IgD-negative memory B cell (primary cell): ENCODE results near the gene DLG1. TPM values are rescaled to one million over a fixed set of nuclear protein-coding genes. Genes with fewer than 3 reads are reported as not detected.

Experiments
- H3K27ac Mint-ChIP-seq, 3 donors: one replicate each; pipeline ENCODE4 v1.8.0; 2020 to 2022; ENCODE audit warnings: mild to moderate bottlenecking in 3 of 3, mixed read lengths in 3 of 3, moderate library complexity in 1 of 3
- H3K27me3 Mint-ChIP-seq: one replicate; pipeline ENCODE4 v1.8.0; 2021; ENCODE audit warnings: mixed read lengths
- H3K36me3 Mint-ChIP-seq: one replicate; pipeline ENCODE4 v1.8.0; 2020; ENCODE audit warnings: mild to moderate bottlenecking, mixed read lengths
- H3K4me1 Mint-ChIP-seq, 3 donors: one replicate each; pipeline ENCODE4 v1.8.0; 2020 to 2022; ENCODE audit warnings: mixed read lengths in 3 of 3, mild to moderate bottlenecking in 1 of 3
- H3K4me3 Mint-ChIP-seq, 4 donors: one replicate each; pipeline ENCODE4 v1.8.0; 2020 to 2022; ENCODE audit warnings: mild to moderate bottlenecking in 4 of 4, mixed read lengths in 4 of 4, moderate library complexity in 3 of 4
- H3K9me3 Mint-ChIP-seq, 3 donors: one replicate each; pipeline ENCODE4 v1.8.0; 2020 to 2021; ENCODE audit warnings: mixed read lengths in 3 of 3, mild to moderate bottlenecking in 1 of 3
- polyA plus RNA-seq: library from polyadenylated mRNA; unstranded; fragments of 300-500 nt; fragmentation: Illumina TruSeq; gene quantifications from one replicate; pipeline ENCODE4 v1.2.3, GENCODE V29; 2021

Gene DLG1
- polyA plus RNA-seq, 1 donor from 2014 or later, result 28.6 TPM

- Mint-ChIP-seq H3K4me3 (no peak overlapping the region), H3K9me3 (no peaks in the 10 kb centered on the region), H3K4me1 (peaks cover 0 to 3% (median 0%) of the 10 kb centered on the region in 3 donors), H3K27me3 (no peaks in the 10 kb centered on the region), H3K36me3 (peaks cover 1% of the 10 kb centered on the region), H3K27ac (no peak overlapping the region)
Observed at GRCh38 chr3:197188963-197189362, 109.4 kb downstream of the DLG1 start.

DNA sequence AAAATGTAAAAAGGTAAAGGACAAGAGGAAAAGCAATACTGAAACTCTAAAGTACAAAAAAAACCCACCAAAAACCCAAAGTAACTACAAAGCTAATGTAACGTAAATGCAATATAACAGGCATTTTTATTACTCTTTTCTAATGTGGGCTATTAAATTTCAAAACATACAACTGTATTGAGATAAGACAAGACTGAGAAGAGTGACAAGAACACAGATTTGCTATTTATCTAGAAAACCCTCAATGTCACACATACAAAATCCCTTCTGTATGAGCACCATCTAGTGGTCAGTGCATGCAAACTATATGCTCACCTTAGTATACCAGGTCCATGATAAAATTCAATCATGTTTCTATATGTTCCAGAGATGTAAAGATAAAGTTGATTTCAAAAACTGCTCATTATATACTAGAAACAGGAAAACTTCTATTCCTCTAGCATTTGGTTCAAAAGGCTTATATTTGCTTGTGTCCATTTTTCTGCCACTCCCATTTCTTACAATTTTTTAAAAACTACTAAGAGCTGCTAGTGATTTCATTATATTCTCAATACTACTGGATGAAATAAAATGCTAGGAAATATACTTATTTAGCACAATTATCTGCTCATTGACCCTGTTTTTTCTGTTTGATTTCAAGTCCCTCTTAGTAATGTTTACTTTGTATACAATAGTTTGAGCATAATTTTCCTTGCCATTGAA is 111.4 kb downstream of the DLG1 start:
- no peaks in the 10 kb centered on the region for H3K27me3 Mint-ChIP-seq
- no peaks in the 10 kb centered on the region for H3K36me3 Mint-ChIP-seq
- no peaks in the 10 kb centered on the region for H3K9me3 Mint-ChIP-seq
- no peaks in the 10 kb centered on the region for H3K4me1 Mint-ChIP-seq
- no peak overlapping the region for H3K27ac Mint-ChIP-seq
- H3K4me3 Mint-ChIP-seq, result no peak overlapping the region

DNA sequence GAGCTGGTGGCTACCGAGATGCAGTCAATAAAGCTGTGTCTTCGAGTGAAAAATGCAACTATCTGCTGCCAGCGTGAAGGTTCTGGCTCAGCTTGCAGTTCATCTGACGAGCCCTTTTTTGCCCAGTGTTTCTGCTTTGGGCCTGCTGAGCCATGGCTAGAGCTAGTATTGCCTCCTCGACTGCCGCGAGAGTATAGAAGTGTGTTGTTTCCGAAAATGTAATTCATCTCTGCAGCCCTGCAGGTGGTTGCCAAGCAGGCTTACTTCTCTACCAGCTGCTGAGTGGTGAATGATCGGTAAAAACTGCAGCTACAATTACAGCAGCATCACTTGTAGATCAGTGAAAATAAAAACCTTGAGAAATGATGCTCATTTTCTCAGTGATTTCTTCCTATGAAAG is 114.8 kb downstream of the DLG1 start:
- H3K4me3 Mint-ChIP-seq, result no peak overlapping the region
- no peak overlapping the region for H3K27ac Mint-ChIP-seq
- H3K9me3 Mint-ChIP-seq, result no peaks in the 10 kb centered on the region
- H3K36me3 Mint-ChIP-seq, result no peaks in the 10 kb centered on the region
- peaks cover 1 to 10% (median 2%) of the 10 kb centered on the region in 3 donors for H3K4me1 Mint-ChIP-seq
- H3K27me3 Mint-ChIP-seq, result no peaks in the 10 kb centered on the region

DNA sequence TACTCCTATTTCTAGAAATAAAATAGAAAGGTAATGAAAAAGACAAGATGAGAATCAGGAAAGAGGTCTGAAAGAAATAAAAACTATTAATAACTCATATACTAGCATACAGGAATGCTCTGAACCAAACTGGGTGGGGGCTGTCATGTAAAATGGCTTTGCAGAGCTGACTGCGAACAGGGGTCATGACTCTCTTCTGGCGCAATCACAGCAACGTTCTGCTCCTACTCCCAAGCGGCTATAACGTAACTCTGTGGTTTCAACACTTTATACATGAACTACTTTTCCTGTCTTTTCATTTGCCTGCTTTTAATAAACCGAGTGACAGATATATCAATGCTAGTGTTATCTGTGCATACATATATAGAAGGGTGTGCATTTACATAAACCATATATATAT is 116.7 kb downstream of the DLG1 start:
- H3K9me3 Mint-ChIP-seq, result no peaks in the 10 kb centered on the region
- H3K36me3 Mint-ChIP-seq, result no peaks in the 10 kb centered on the region
- H3K27ac Mint-ChIP-seq, result no peak overlapping the region
- H3K4me3 Mint-ChIP-seq, result no peak overlapping the region
- no peaks in the 10 kb centered on the region for H3K27me3 Mint-ChIP-seq
- H3K4me1 Mint-ChIP-seq, result peaks cover 1 to 22% (median 2%) of the 10 kb centered on the region in 3 donors

DNA sequence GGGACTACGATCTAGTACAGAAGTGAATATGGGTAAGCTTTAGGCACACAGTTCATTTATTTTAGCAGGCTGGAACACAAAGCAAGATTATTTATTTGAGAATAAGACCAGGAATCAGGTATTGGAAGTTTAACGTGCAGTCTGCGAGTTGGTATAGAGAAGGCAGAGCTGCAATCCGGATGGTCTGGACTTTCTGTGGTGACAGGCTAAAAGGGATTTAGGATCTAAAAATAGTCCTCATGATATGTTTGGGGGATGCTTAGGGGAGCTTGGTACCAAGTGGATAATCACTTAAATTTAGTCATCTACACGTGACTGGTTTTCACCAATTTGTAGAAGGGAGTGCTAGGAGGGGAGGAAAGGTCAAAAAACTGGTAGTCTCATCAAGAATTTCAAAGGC is 119.4 kb downstream of the DLG1 start:
- Mint-ChIP-seq H3K4me1 (peaks cover 12 to 30% (median 15%) of the 10 kb centered on the region in 3 donors), H3K36me3 (no peaks in the 10 kb centered on the region), H3K27me3 (no peaks in the 10 kb centered on the region), H3K9me3 (no peaks in the 10 kb centered on the region), H3K4me3 (no peak overlapping the region), H3K27ac (no peak overlapping the region)

- H3K27ac Mint-ChIP-seq, result no peak overlapping the region
- peaks cover 12 to 27% (median 15%) of the 10 kb centered on the region in 3 donors for H3K4me1 Mint-ChIP-seq
- no peaks in the 10 kb centered on the region for H3K27me3 Mint-ChIP-seq
- H3K4me3 Mint-ChIP-seq, result no peak overlapping the region
- H3K36me3 Mint-ChIP-seq, result peaks cover 3% of the 10 kb centered on the region
- no peaks in the 10 kb centered on the region for H3K9me3 Mint-ChIP-seq
Observed at GRCh38 chr3:197175503-197175902, 122.9 kb downstream of the DLG1 start.

- Mint-ChIP-seq H3K4me1 (peaks cover 12 to 27% (median 18%) of the 10 kb centered on the region in 3 donors), H3K27ac (no peak overlapping the region), H3K27me3 (no peaks in the 10 kb centered on the region), H3K4me3 (peak overlapping the region in 1 of 4 donors; percentile 28), H3K9me3 (no peaks in the 10 kb centered on the region), H3K36me3 (peaks cover 3% of the 10 kb centered on the region)
Observed at GRCh38 chr3:197174927-197175326, 123.5 kb downstream of the DLG1 start.

DNA sequence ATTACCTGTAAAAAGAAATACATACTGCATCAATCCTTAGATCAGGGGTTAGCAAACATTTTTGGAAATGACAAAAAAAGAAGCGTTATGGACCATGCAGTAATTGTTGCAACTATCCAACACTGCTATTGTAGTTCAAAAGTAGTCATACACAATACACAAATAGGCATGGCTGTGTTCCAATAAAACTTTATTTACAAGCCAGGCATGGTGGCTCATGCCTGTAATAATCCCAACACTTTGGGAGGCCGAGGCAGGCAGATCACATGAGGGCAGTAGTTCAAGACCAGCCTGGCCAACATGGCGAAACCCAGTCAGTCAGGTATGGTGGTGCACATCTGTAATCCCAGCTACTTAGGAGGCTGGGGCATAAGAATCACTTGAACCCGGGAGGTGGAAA is 124.8 kb downstream of the DLG1 start:
- H3K27ac Mint-ChIP-seq, result no peak overlapping the region
- H3K36me3 Mint-ChIP-seq, result peaks cover 3% of the 10 kb centered on the region
- no peak overlapping the region for H3K4me3 Mint-ChIP-seq

DNA sequence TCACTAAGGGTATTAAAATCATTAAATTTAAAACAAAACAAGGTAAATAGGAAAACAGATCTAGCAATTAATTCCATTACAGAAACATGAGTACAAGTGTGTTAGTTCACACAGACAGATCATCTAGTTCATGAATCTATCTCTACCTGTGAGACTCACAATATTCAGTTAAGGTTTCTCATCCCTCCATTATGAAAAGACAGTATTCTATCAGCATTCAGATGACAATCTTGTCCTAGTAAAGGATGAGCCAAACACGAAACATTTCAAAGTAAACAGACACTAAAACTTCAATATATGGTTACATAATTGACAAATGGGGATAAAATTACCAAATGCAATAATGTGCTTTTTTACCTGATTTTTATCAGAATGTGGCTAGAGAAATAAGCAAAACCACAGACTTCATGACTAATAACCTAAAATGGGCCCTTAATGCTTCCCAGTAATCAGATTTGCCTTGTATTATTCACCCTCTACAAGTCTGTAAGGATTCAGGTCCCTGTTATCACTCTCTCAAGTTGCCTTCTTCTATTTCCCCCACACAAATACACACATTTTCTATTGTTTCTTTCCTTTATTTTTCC is 126.8 kb downstream of the DLG1 start:
- peaks cover 14 to 17% (median 14%) of the 10 kb centered on the region in 3 donors for H3K4me1 Mint-ChIP-seq
- no peak overlapping the region for H3K4me3 Mint-ChIP-seq
- no peak overlapping the region for H3K27ac Mint-ChIP-seq
- no peaks in the 10 kb centered on the region for H3K27me3 Mint-ChIP-seq
- peaks cover 3% of the 10 kb centered on the region for H3K36me3 Mint-ChIP-seq
- H3K9me3 Mint-ChIP-seq, result no peaks in the 10 kb centered on the region

More for the DNA sequence above, 124.8 kb downstream of the DLG1 start:
- H3K4me1 Mint-ChIP-seq, result peaks cover 14 to 26% (median 17%) of the 10 kb centered on the region in 3 donors
- H3K9me3 Mint-ChIP-seq, result no peaks in the 10 kb centered on the region
- H3K27me3 Mint-ChIP-seq, result no peaks in the 10 kb centered on the region

- Mint-ChIP-seq H3K9me3 (no peaks in the 10 kb centered on the region), H3K27me3 (no peaks in the 10 kb centered on the region), H3K4me1 (peaks cover 3 to 6% (median 5%) of the 10 kb centered on the region in 3 donors), H3K4me3 (no peak overlapping the region), H3K36me3 (peaks cover 3% of the 10 kb centered on the region), H3K27ac (peak overlapping the region in 1 of 3 donors; percentile 28)
Observed at GRCh38 chr3:197169028-197169427, 129.4 kb downstream of the DLG1 start.

- H3K4me3 Mint-ChIP-seq, result no peak overlapping the region
Observed at GRCh38 chr3:197168606-197169005, 129.8 kb downstream of the DLG1 start.

DNA sequence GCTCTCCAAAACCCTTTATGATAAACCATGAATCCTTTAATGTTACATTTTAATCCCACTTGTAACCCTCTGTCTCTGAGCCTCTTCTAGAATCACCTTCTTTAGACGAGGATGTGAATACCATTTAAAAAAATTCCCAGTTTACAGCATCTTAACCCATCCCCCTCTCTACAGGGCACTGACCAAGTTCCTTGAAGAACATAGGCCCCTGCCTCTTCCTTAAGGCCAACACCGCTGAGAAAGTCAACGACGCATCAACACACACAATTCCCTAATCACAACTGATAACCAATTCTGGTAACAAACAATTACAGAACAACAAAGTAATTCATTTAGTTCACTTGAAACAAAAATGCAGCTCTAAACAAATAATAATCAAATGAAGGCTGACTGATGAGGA is 130.3 kb downstream of the DLG1 start:
- Mint-ChIP-seq H3K36me3 (peaks cover 2% of the 10 kb centered on the region), H3K4me3 (no peak overlapping the region), H3K27me3 (no peaks in the 10 kb centered on the region), H3K4me1 (peaks cover 0 to 6% (median 5%) of the 10 kb centered on the region in 3 donors), H3K9me3 (no peaks in the 10 kb centered on the region), H3K27ac (peak overlapping the region in 1 of 3 donors; percentile 86)

More at GRCh38 chr3:197168606-197169005, 129.8 kb downstream of the DLG1 start:
- H3K27ac Mint-ChIP-seq, result peak overlapping the region in 1 of 3 donors; percentile 86
- no peaks in the 10 kb centered on the region for H3K27me3 Mint-ChIP-seq
- no peaks in the 10 kb centered on the region for H3K9me3 Mint-ChIP-seq
- peaks cover 3% of the 10 kb centered on the region for H3K36me3 Mint-ChIP-seq
- peaks cover 3 to 6% (median 4%) of the 10 kb centered on the region in 3 donors for H3K4me1 Mint-ChIP-seq

GRCh38 chr3:197167549-197167948 is 130.9 kb downstream of the DLG1 start:
- Mint-ChIP-seq H3K4me3 (no peak overlapping the region), H3K27ac (no peak overlapping the region), H3K27me3 (no peaks in the 10 kb centered on the region), H3K4me1 (peaks cover 0 to 6% (median 5%) of the 10 kb centered on the region in 3 donors), H3K9me3 (no peaks in the 10 kb centered on the region), H3K36me3 (peaks cover 1% of the 10 kb centered on the region)

- H3K36me3 Mint-ChIP-seq, result no peaks in the 10 kb centered on the region
- H3K27me3 Mint-ChIP-seq, result no peaks in the 10 kb centered on the region
- peaks cover 0 to 8% (median 5%) of the 10 kb centered on the region in 3 donors for H3K4me1 Mint-ChIP-seq
- no peaks in the 10 kb centered on the region for H3K9me3 Mint-ChIP-seq
- H3K4me3 Mint-ChIP-seq, result no peak overlapping the region
- no peak overlapping the region for H3K27ac Mint-ChIP-seq
Observed at GRCh38 chr3:197165890-197166289, 132.5 kb downstream of the DLG1 start.

GRCh38 chr3:197155046-197155445 is 143.4 kb downstream of the DLG1 start:
- no peak overlapping the region for H3K4me3 Mint-ChIP-seq
- no peaks in the 10 kb centered on the region for H3K27me3 Mint-ChIP-seq
- peaks cover 0 to 3% (median 2%) of the 10 kb centered on the region in 3 donors for H3K4me1 Mint-ChIP-seq
- no peak overlapping the region for H3K27ac Mint-ChIP-seq
- H3K36me3 Mint-ChIP-seq, result peaks cover 23% of the 10 kb centered on the region
- peaks cover 10 to 27% (median 14%) of the 10 kb centered on the region in 3 donors for H3K9me3 Mint-ChIP-seq

DNA sequence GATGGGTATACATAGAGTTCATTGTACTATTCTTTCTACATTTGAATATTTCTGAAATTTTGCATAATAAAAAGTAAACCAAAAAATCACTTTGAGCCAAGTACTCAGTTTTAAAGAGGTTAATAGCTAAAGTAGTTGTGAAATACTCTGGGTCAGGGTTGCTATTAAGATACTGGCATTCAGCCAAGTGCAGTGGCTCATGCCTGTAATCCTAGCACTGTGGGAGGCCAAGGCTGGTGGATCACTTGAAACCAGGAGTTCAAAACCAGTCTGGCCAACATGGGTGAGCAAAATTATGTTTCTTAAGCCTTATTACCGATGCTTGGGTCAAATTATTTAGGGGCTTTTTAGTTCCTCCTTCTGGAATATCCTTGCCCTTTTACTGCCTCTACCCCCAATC is 146.8 kb downstream of the DLG1 start:
- H3K27ac Mint-ChIP-seq, result no peak overlapping the region
- no peaks in the 10 kb centered on the region for H3K27me3 Mint-ChIP-seq
- H3K4me3 Mint-ChIP-seq, result no peak overlapping the region
- peaks cover 0 to 6% (median 2%) of the 10 kb centered on the region in 3 donors for H3K4me1 Mint-ChIP-seq
- H3K36me3 Mint-ChIP-seq, result peaks cover 11% of the 10 kb centered on the region
- H3K9me3 Mint-ChIP-seq, result peaks cover 7 to 12% (median 10%) of the 10 kb centered on the region in 3 donors
